Measurements from ENCODE around the gene FDXACB1.

Gene FDXACB1

GRCh38 chr11:111841370-111842053, 37.5 kb downstream of the FDXACB1 start:
- DNase-seq = peak; percentile 83

GRCh38 chr11:111840143-111840542, 38.8 kb downstream of the FDXACB1 start:
- no peak for DNase-seq

- no peak for DNase-seq
Measured at GRCh38 chr11:111838054-111838453, 40.9 kb downstream of the FDXACB1 start.

GRCh38 chr11:111837366-111837891, 41.5 kb downstream of the FDXACB1 start:
- DNase-seq = no peak

- DNase-seq = no peak
Measured at GRCh38 chr11:111836721-111837120, 42.2 kb downstream of the FDXACB1 start.

- DNase-seq = no peak
Measured at GRCh38 chr11:111836162-111836561, 42.8 kb downstream of the FDXACB1 start.

- DNase-seq = no peak
Measured at GRCh38 chr11:111835665-111836064, 43.3 kb downstream of the FDXACB1 start.

- no peak for DNase-seq
Measured at GRCh38 chr11:111834432-111835163, 44.4 kb downstream of the FDXACB1 start.

GRCh38 chr11:111833524-111833923, 45.4 kb downstream of the FDXACB1 start:
- DNase-seq = no peak

- no peak for DNase-seq
Measured at GRCh38 chr11:111829185-111829968, 49.6 kb downstream of the FDXACB1 start.

GRCh38 chr11:111826322-111826950, 52.5 kb downstream of the FDXACB1 start:
- no peak for DNase-seq
